Activated naive CD8-positive, alpha-beta T cell treated with anti-CD3 and anti-CD28 coated beads, Interleukin-2, amount 50 U/mL, for 16 hours (primary cell): ENCODE data around the gene LRRC61.
"Not testable (repeated sequence)": the region's sequence is repeated elsewhere in the genome, so short reads cannot be mapped to it uniquely, and the experiment has no call there.

Source experiments
- DNase-seq: peaks from one replicate; pipeline ENCODE4 v3.0.0-alpha.2; 2020; ENCODE audit warnings: low read depth, low spot score

Gene LRRC61

GRCh38 chr7:150383710-150384397, 60.7 kb downstream of the LRRC61 start:
- DNase-seq = no peak

- DNase-seq = no peak
These were observed 61.5 kb downstream of the LRRC61 start for GRCh38 chr7:150384406-150385301.

- no peak for DNase-seq
These were observed 62.2 kb downstream of the LRRC61 start for GRCh38 chr7:150385302-150385723.

GRCh38 chr7:150385884-150386283, 62.7 kb downstream of the LRRC61 start:
- not testable (repeated sequence) for DNase-seq
